Caco-2 (cell line): ENCODE measurements around the gene NCK1. TPM values are rescaled to one million over a fixed set of nuclear protein-coding genes. Genes with fewer than 3 reads are reported as not detected.

Source experiments
- BruUV-seq: library from RNA; stranded (reverse); fragments of 400-500 nt; replicated peaks from 2 replicates; lab custom pipeline; 2021; lab: Mats Ljungman, UMichigan
- CTCF ChIA-PET: fragments of 300-600 bp; sonication (Branson Sonifier 250); formaldehyde crosslinking; loops from one replicate; lab custom pipeline; 2022; ENCODE audit warnings: antibody characterized with exemption; lab: Charles Lee
- POLR2A ChIA-PET: fragments of 300-600 bp; sonication (Branson Sonifier 250); formaldehyde crosslinking; loops from one replicate; lab custom pipeline; 2022; ENCODE audit warnings: antibody characterized with exemption; lab: Charles Lee
- DNase-seq, 2 experiments: peaks; one replicate each; pipeline versions ENCODE4 v3.0.0 to v3.0.0-alpha.2; 2020 to 2022
- H3K27me3 ChIP-seq: replicated peaks from 2 replicates; pipeline ENCODE4 v1.6.0; 2011; ENCODE audit warnings: low read length; ENCODE audit not compliant: control insufficient read depth, insufficient read depth
- H3K36me3 ChIP-seq: 2 replicates; pipeline ENCODE4 v1.5.1; 2011; ENCODE audit warnings: low read length; ENCODE audit not compliant: control insufficient read depth, insufficient read depth
- H3K4me1 ChIP-seq: fragments of 250-450 bp; sonication (Bioruptor Pico); 2 replicates; pipeline ENCODE4 v1.5.1; 2020; ENCODE audit warnings: mild to moderate bottlenecking
- H3K4me3 ChIP-seq: 2 replicates; pipeline ENCODE4 v1.5.1; 2011; ENCODE audit warnings: low read depth, mild to moderate bottlenecking, control low read depth, low read length
- H3K9me3 ChIP-seq: fragments of 250-450 bp; sonication (Bioruptor Pico); 2 replicates; pipeline ENCODE4 v1.5.1; 2020; ENCODE audit warnings: mild to moderate bottlenecking, moderate library complexity
- H3K27ac Mint-ChIP-seq: one replicate; pipeline ENCODE4 v1.8.0; 2022; ENCODE audit warnings: mixed read lengths; ENCODE audit not compliant: unreplicated experiment
- H3K27me3 Mint-ChIP-seq: one replicate; pipeline ENCODE4 v1.8.0; 2022; ENCODE audit warnings: mixed read lengths; ENCODE audit not compliant: insufficient read depth, unreplicated experiment
- H3K36me3 Mint-ChIP-seq: one replicate; pipeline ENCODE4 v1.8.0; 2022; ENCODE audit warnings: mild to moderate bottlenecking, mixed read lengths; ENCODE audit not compliant: insufficient read depth, unreplicated experiment
- H3K4me1 Mint-ChIP-seq: one replicate; pipeline ENCODE4 v1.8.0; 2022; ENCODE audit warnings: low read depth, mixed read lengths; ENCODE audit not compliant: unreplicated experiment
- H3K4me3 Mint-ChIP-seq: one replicate; pipeline ENCODE4 v1.8.0; 2022; ENCODE audit warnings: mild to moderate bottlenecking, moderate library complexity, mixed read lengths; ENCODE audit not compliant: unreplicated experiment
- H3K9me3 Mint-ChIP-seq: one replicate; pipeline ENCODE4 v1.8.0; 2022; ENCODE audit warnings: mixed read lengths; ENCODE audit not compliant: unreplicated experiment
- intact Hi-C: fragments of 100-400 bp; cut with micrococcal nuclease; formaldehyde crosslinking; loops from one replicate; pipeline ENCODE4 v1.10.0; 2022; ENCODE audit not compliant: unreplicated experiment
- total RNA-seq: library from RNA; stranded (reverse); gene quantifications from 2 replicates; pipeline ENCODE4 v1.2.3, GENCODE V29; 2022
- TF ChIP-seq, protein P1 (sequence below), 2 experiments: fragments of 200-600 bp in 1 of 2; IDR thresholded peaks; 1 replicate in 1 of 2; 2 replicates in 1 of 2; pipeline versions ENCODE4 v1.5.1 to v1.8.0; 2011 to 2022; ENCODE audit warnings: antibody characterized with exemption in 1 of 2, control low read depth in 1 of 2, inconsistent platforms in 1 of 2, low read depth in 1 of 2, low read length in 1 of 2, mild to moderate bottlenecking in 1 of 2, moderate library complexity in 1 of 2; ENCODE audit not compliant: insufficient read depth in 1 of 2, severe bottlenecking in 1 of 2, unreplicated experiment in 1 of 2

Gene NCK1
- total RNA-seq, 1 experiment from 2014 or later, result 37.3 TPM

DNA sequence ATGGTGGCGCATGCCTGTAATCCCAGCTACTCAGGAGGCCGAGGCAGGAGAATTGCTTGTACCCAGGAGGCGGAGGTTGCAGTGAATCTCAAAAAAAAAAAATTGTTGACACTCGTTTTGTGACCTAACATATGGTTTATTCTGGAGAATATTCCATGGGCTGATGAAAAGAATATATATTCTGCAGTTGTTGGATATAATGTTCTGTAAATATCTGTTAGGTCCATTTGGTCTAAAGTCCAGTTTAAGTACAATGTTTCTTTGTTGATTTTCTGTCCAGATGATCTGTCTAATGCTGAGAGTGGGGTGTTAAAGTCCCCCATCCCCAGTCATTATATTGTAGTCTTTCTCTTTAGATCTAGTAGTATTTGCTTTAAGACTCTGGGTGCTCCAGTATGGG lies 111.3 kb downstream of the NCK1 start:
- Mint-ChIP-seq H3K36me3 (peaks cover 10% of the 10 kb centered on the region), H3K4me1 (peaks cover 7% of the 10 kb centered on the region), H3K9me3 (peaks cover 33% of the 10 kb centered on the region), H3K4me3 (no peak overlapping the region), H3K27me3 (no peaks in the 10 kb centered on the region), H3K27ac (no peak overlapping the region)
- TF ChIP-seq, protein P1, sequence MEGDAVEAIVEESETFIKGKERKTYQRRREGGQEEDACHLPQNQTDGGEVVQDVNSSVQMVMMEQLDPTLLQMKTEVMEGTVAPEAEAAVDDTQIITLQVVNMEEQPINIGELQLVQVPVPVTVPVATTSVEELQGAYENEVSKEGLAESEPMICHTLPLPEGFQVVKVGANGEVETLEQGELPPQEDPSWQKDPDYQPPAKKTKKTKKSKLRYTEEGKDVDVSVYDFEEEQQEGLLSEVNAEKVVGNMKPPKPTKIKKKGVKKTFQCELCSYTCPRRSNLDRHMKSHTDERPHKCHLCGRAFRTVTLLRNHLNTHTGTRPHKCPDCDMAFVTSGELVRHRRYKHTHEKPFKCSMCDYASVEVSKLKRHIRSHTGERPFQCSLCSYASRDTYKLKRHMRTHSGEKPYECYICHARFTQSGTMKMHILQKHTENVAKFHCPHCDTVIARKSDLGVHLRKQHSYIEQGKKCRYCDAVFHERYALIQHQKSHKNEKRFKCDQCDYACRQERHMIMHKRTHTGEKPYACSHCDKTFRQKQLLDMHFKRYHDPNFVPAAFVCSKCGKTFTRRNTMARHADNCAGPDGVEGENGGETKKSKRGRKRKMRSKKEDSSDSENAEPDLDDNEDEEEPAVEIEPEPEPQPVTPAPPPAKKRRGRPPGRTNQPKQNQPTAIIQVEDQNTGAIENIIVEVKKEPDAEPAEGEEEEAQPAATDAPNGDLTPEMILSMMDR (IDR thresholded peaks at IDR 0.05; ENCODE audit: insufficient read depth in 1 of 2, low read depth in 1 of 2, low read length in 1 of 2, severe bottlenecking in 1 of 2, unreplicated experiment in 1 of 2), result no peak
- no TSS peak for BruUV-seq
- Histone ChIP-seq H3K36me3 (no peaks in the 10 kb centered on the region), H3K4me3 (no peak overlapping the region), H3K27me3 (no peaks in the 10 kb centered on the region), H3K4me1 (no peaks in the 10 kb centered on the region), H3K9me3 (peaks cover 20% of the 10 kb centered on the region; the same call in 1 of the 2 replicates)
- intact Hi-C loops, result no loop called here
- ChIA-PET POLR2A (no interaction called here), CTCF (no interaction called here)
- no peak for DNase-seq

DNA sequence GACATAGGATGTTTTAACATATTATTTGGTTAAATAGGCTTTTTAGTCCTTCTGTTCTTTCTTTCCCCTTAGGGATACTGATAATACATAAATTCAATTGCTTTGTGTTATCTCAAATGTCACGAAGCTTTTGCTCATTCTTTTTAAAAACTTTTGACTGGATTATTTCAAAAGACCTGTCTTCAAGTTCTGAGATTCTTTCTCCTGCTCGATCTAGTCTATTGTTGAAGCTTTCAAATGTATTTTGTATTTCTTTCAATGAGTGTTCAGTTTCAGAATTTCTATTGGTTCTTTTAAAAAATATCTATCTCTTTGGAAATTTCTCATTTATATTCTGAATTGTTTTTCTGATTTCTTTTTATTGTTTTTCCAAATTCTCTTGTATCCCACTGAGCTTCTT lies 112.7 kb downstream of the NCK1 start:
- intact Hi-C loops, result no loop called here
- no peak for DNase-seq
- Mint-ChIP-seq H3K27ac (no peak overlapping the region), H3K4me3 (no peak overlapping the region), H3K27me3 (no peaks in the 10 kb centered on the region), H3K4me1 (peaks cover 7% of the 10 kb centered on the region), H3K36me3 (peaks cover 10% of the 10 kb centered on the region), H3K9me3 (peaks cover 33% of the 10 kb centered on the region)
- ChIA-PET POLR2A (no interaction called here), CTCF (no interaction called here)
- Histone ChIP-seq H3K27me3 (no peaks in the 10 kb centered on the region), H3K9me3 (peaks cover 20% of the 10 kb centered on the region; the same call in 1 of the 2 replicates), H3K4me3 (no peak overlapping the region), H3K4me1 (no peaks in the 10 kb centered on the region), H3K36me3 (no peaks in the 10 kb centered on the region)
- TF ChIP-seq, protein P1 (IDR thresholded peaks at IDR 0.05; ENCODE audit: insufficient read depth in 1 of 2, low read depth in 1 of 2, low read length in 1 of 2, severe bottlenecking in 1 of 2, unreplicated experiment in 1 of 2), result no peak
- BruUV-seq, result no TSS peak

DNA sequence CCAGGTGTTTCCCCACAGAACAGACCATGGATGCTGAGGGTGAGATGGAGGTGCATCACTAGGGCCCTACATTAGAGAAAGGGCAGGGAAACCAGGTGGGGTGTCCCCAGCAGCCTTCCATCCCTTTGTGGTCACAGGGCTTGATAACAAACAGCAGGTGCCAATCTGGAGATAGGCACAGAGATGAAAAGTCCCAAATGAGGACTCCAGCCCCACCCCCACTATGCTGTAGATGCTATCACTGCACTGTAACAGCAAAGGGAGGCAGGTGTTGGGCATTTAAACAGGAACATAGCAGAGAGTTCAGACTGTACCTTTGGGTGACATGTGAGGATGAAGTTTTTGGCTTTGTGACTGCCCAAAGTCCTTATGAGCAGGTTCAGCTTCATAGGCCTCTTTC lies 117.2 kb downstream of the NCK1 start:
- H3K9me3 ChIP-seq, result peaks cover 9% of the 10 kb centered on the region; the same call in 1 of the 2 replicates
- no peak overlapping the region for H3K4me3 ChIP-seq
- peaks cover 6% of the 10 kb centered on the region for H3K9me3 Mint-ChIP-seq
- H3K27me3 ChIP-seq, result no peaks in the 10 kb centered on the region
- H3K4me3 Mint-ChIP-seq, result no peak overlapping the region
- no peaks in the 10 kb centered on the region for H3K36me3 ChIP-seq
- peaks cover 19% of the 10 kb centered on the region for H3K36me3 Mint-ChIP-seq
- H3K27me3 Mint-ChIP-seq, result no peaks in the 10 kb centered on the region
- ChIA-PET CTCF (no interaction called here), POLR2A (no interaction called here)
- DNase-seq, result no peak
- no peak overlapping the region for H3K27ac Mint-ChIP-seq
- no TSS peak for BruUV-seq
- peaks cover 4% of the 10 kb centered on the region for H3K4me1 Mint-ChIP-seq
- TF ChIP-seq, protein P1 (IDR thresholded peaks at IDR 0.05; ENCODE audit: insufficient read depth in 1 of 2, low read depth in 1 of 2, low read length in 1 of 2, severe bottlenecking in 1 of 2, unreplicated experiment in 1 of 2), result no peak
- no peaks in the 10 kb centered on the region for H3K4me1 ChIP-seq
- intact Hi-C loops, result no loop called here
